ENCODE data around the gene C5.

The C5 gene

DNA sequence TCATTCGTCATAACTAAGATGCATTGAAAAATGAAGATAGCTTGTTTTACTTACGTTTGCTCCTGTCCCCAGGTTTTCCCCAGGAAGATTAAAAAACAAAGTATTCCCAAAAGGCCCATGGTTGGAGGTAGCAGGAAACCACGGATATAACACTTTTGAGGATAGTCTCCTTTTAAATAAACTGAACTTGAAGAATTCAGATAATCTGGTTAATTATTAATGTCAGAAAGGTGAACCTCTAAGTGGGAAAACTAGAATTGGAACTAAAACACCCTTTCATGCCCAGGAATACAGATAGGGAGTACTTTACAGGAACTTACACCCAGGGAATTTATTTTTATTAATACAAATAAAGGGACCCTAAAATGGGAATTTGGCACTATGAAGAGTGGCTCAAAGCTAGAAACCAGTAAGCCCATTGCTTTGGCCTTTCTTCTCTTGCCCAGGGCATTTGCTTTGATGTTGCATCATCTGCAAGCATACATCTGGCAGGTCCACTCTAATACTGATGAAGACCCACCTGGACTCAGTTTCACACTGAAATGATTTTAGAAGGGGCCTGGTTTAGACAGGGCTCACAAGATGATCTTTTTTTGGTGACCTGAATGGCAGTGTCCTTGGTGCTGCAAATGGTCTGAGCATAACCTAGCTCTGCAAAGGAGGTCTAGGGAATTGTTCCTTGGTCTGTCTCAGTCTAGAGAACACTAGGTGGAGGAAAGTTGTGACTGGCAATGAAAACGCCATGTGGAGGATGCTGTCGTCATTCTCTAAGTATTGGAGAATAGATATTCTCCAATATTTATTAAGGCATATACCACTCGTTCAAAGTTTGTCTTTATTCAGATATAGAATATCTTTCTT is at the start of gene C5:
Gene C5 (minus strand): TSS at position 148 of the 861 bp plus-strand sequence. CDS start 29 bp downstream, at position 119.
- TF ChIP-seq, protein P1, sequence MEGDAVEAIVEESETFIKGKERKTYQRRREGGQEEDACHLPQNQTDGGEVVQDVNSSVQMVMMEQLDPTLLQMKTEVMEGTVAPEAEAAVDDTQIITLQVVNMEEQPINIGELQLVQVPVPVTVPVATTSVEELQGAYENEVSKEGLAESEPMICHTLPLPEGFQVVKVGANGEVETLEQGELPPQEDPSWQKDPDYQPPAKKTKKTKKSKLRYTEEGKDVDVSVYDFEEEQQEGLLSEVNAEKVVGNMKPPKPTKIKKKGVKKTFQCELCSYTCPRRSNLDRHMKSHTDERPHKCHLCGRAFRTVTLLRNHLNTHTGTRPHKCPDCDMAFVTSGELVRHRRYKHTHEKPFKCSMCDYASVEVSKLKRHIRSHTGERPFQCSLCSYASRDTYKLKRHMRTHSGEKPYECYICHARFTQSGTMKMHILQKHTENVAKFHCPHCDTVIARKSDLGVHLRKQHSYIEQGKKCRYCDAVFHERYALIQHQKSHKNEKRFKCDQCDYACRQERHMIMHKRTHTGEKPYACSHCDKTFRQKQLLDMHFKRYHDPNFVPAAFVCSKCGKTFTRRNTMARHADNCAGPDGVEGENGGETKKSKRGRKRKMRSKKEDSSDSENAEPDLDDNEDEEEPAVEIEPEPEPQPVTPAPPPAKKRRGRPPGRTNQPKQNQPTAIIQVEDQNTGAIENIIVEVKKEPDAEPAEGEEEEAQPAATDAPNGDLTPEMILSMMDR (IDR thresholded peaks at IDR 0.05): no peak

DNA sequence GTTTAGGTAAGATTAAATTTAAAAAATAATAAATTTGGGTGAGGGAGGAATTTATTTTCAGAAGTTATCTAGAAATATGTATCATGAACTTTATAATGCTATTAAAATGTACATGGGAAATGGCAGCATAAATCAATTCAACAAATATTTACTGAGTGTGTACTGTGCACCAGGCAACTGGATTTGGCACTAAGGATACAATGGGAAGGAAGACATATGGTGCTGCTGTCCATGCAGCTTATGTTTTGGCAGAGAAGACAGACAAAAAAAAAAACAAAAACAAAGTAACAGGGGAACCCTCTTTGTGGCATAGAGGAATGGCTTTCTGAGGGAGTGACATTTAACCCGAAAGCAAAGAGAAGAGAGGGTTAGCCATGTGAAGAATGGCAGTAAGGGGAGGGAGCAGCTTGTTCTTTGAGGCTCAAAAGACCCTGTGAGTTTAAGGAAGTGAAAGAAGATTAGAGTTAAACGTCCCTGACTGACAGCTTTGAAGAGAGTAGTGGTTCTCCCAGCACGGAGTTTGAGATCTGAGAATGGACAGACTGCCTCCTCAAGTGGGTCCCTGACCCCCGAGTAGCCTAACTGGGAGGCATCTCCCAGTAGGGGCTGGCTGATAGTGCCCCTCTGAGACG is 48.6 kb upstream of the C5 start:
- TF ChIP-seq, protein P1 (IDR thresholded peaks at IDR 0.05): no peak

DNA sequence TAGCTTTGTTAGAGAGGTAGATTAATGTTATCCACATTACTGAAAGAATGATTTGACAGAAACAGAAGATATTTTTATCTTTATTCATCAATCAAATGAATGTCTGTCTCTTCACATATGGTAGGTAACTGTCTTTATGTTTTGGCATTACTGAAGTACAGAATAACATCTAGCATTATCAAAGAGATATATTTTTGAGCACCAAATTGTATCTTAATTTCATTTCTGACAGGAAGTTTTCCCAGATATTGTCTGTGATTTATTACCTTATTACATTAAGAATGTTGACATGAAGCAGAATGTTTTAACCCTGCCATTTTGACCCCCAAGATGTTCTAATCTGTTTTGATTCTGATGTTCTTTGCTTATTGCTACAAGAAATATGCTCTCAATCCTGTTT is 45.0 kb upstream of the C5 start:
- TF ChIP-seq, protein P1 (IDR thresholded peaks at IDR 0.05): no peak

DNA sequence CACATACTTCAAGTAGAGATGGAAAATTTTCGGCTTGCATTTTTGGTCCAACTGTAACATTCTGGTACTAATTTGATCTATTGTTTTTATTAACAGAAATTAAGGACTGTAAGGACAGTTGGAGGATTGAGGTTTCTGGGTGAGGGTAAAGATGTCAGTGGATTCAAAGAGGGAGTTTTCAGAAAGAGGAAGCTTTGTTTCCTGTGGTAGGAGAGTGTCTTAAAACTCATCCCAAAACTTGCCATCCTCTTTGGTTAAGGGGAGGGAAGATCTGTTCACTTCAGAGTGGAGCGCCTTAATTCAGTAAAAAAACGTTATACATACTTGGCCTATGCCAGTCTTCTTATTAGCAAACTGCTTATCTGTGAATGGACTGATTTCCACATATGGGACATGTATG is 38.5 kb upstream of the C5 start:
- TF ChIP-seq, protein P1 (IDR thresholded peaks at IDR 0.05): no peak

DNA sequence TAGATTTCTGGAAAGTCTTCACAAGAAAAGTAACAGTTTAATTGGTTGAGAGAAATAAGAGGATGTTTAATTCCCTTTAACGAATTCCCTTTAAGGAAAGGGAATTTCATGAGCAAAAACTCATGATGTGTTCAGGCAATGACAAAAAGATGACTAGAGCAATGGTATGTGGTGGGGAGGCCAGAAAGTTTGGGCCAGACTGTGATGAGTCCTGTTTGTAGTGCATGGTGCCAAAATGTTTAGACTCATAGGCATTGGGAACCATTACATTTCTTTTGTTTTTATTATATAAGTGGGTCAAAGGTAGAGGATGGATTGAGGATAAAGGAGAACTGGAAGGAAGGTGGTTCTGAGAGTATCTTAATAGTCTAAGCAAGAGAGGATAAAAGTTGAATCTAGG is 35.6 kb upstream of the C5 start:
- TF ChIP-seq, protein P1 (IDR thresholded peaks at IDR 0.05): no peak

DNA sequence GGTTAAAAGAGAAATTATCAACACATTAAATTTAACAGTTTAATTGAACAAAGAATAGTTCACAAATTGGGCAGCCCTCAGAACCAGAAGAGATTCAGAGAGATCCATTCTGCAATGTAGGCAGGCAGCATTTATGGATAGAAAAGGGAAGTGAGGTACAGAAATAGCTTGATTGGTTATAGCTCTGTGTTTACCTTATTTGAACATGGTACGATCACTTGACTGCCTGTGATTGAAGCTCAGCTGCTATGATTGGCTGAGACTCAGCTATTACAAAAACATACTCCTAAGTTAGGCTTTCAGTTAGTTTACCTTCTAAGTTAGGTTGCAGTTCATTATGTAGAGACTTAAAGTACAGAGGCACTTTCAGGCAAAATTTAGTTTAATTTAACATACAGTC is 32.0 kb upstream of the C5 start:
- TF ChIP-seq, protein P1 (IDR thresholded peaks at IDR 0.05): no peak

DNA sequence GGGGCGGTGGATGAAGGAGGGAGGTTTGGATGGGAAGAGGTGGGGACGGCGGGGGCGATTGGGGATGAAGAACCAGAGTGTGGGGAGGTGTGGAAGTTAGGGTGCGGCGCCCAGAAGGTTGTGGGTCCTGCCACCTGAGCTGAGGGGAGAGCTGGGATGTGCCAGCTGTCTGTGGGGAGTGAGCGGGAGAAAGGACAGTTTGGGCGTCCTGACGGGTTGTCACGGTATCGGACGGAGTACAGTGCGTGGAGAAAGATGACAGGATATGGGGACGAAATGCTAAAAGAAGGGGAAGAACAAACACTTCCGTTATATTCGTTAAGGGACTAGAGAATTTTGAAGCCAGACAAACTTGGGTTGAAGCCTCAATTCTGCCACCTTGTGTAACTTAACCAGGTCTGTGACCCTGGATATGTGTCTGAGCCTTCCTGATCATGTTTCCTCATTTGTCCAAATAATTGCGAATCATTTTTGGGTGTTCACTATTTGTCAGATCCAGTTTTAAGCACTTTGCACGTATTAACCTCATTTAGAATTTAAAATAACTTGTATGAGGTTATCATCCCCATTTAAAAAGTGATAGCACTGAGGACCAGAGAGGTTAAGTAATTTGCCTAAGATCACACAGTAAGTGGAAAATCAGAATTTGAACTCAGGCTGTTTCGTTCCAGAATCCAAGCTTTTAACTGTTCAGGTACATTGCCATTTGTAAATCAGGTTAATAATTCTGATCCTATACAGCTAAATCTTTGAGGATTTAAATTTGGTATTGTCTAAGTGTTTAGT is 25.4 kb upstream of the C5 start:
- TF ChIP-seq, protein P1 (IDR thresholded peaks at IDR 0.05): no peak
